H1 (cell line): ENCODE results near the gene SHOX. TPM values are rescaled to one million over a fixed set of nuclear protein-coding genes. Genes with fewer than 3 reads are reported as not detected.

Source experiments
- CTCF ChIA-PET: fragments of 300-600 bp; sonication (Branson Sonifier 250); formaldehyde crosslinking; loops from one replicate; lab custom pipeline; 2021; ENCODE audit not compliant: partially characterized antibody; lab: Charles Lee
- POLR2A ChIA-PET: fragments of 300-600 bp; sonication (Branson Sonifier 250); formaldehyde crosslinking; loops from one replicate; lab custom pipeline; 2021; ENCODE audit warnings: inconsistent platforms; ENCODE audit not compliant: partially characterized antibody; lab: Charles Lee
- DNase-seq, 2 experiments: peaks; one replicate each; pipeline versions ENCODE4 v3.0.0 to v3.0.0-alpha.2; 2010 to 2022; ENCODE audit warnings: low spot score in 2 of 2, low read depth in 1 of 2, mixed read lengths in 1 of 2
- FAIRE-seq: peaks from 2 replicates; lab custom pipeline; 2011; peaks lifted over from hg19 to GRCh38; lab: Jason Lieb, UNC
- H2AFZ ChIP-seq: 2 replicates; pipeline ENCODE4 v1.8.1; 2012; ENCODE audit warnings: low read length, inconsistent platforms
- H2AK5ac ChIP-seq: 2 replicates; pipeline ENCODE4 v1.6.1; 2013; ENCODE audit warnings: low read depth, low read length
- H2BK120ac ChIP-seq: replicated peaks from 2 replicates; pipeline ENCODE3; 2013; ENCODE audit warnings: low read depth, low read length, inconsistent platforms
- H2BK12ac ChIP-seq: 2 replicates; pipeline ENCODE4 v1.6.1; 2013; ENCODE audit warnings: low read depth, low read length
- H2BK15ac ChIP-seq: 2 replicates; pipeline ENCODE4 v1.6.1; 2013; ENCODE audit warnings: low read length
- H2BK20ac ChIP-seq: 2 replicates; pipeline ENCODE4 v1.6.1; 2013; ENCODE audit warnings: low read length
- H2BK5ac ChIP-seq: 2 replicates; pipeline ENCODE4 v1.6.1; 2013; ENCODE audit warnings: low read depth, low read length
- H3K14ac ChIP-seq: 2 replicates; pipeline ENCODE4 v1.6.1; 2013; ENCODE audit warnings: inconsistent platforms; ENCODE audit not compliant: insufficient read length
- H3K18ac ChIP-seq: 2 replicates; pipeline ENCODE4 v1.6.1; 2013; ENCODE audit warnings: low read length; ENCODE audit errors: extremely low read depth
- H3K23ac ChIP-seq: 2 replicates; pipeline ENCODE4 v1.6.1; 2013; ENCODE audit warnings: inconsistent platforms; ENCODE audit not compliant: insufficient read length
- H3K23me2 ChIP-seq: 2 replicates; pipeline ENCODE4 v1.6.1; 2013; ENCODE audit warnings: low read depth, low read length
- H3K27ac ChIP-seq: 2 replicates; pipeline ENCODE4 v1.6.1; 2011; ENCODE audit warnings: low read depth, low read length, inconsistent platforms
- H3K27me3 ChIP-seq, 4 experiments: replicated peaks in 1 of 4; 1 replicate in 1 of 4; 2 replicates in 3 of 4; pipeline versions ENCODE4 v1.6.1 to v1.8.1; 2011 to 2013; ENCODE audit warnings: low read length in 3 of 4, mild to moderate bottlenecking in 3 of 4, inconsistent platforms in 2 of 4, mixed read lengths in 2 of 4, moderate library complexity in 1 of 4; ENCODE audit not compliant: control insufficient read depth in 3 of 4, insufficient read depth in 3 of 4; ENCODE audit errors: extremely low read depth in 1 of 4
- H3K36me3 ChIP-seq, 4 experiments: 2 replicates each; pipeline versions ENCODE4 v1.6.1 to v1.8.1; 2011 to 2013; ENCODE audit warnings: mild to moderate bottlenecking in 4 of 4, low read length in 3 of 4, moderate library complexity in 2 of 4, control low read depth in 1 of 4, inconsistent platforms in 1 of 4; ENCODE audit not compliant: insufficient read depth in 4 of 4, control insufficient read depth in 2 of 4
- H3K4ac ChIP-seq: replicated peaks from 2 replicates; pipeline ENCODE3; 2013; ENCODE audit warnings: low read length, low read depth, mixed read lengths, inconsistent platforms; ENCODE audit not compliant: insufficient read length
- H3K4me1 ChIP-seq, 4 experiments: replicated peaks in 1 of 4; 1 replicate in 1 of 4; 2 replicates in 3 of 4; pipeline versions ENCODE4 v1.6.1 to v1.8.1; 2011 to 2013; ENCODE audit warnings: low read length in 3 of 4, inconsistent platforms in 2 of 4, mixed read lengths in 1 of 4; ENCODE audit not compliant: insufficient read depth in 4 of 4, control insufficient read depth in 3 of 4
- H3K4me2 ChIP-seq, 2 experiments: 2 replicates each; pipeline versions ENCODE4 v1.6.1 to v1.8.1; 2011 to 2013; ENCODE audit warnings: low read depth in 2 of 2, low read length in 2 of 2, control low read depth in 1 of 2, inconsistent platforms in 1 of 2, mild to moderate bottlenecking in 1 of 2; ENCODE audit not compliant: insufficient read depth in 1 of 2
- H3K4me3 ChIP-seq, 4 experiments: fragments of 200-600, 300-600 bp in 1 of 4; sonication (generic), shearing (Covaris generic), sonication (Bioruptor Twin) in 1 of 4; 2 replicates each; pipeline versions ENCODE4 v1.5.1 to v1.8.1; 2011 to 2016; ENCODE audit warnings: low read length in 4 of 4, low read depth in 3 of 4, control low read depth in 2 of 4, inconsistent platforms in 2 of 4, mild to moderate bottlenecking in 2 of 4, mixed read lengths in 1 of 4, moderate library complexity in 1 of 4; ENCODE audit not compliant: insufficient read depth in 2 of 4; ENCODE audit errors: extremely low read depth in 1 of 4
- H3K56ac ChIP-seq: replicated peaks from 2 replicates; pipeline ENCODE3; 2013; ENCODE audit warnings: low read depth, mild to moderate bottlenecking, mixed read lengths, low read length, inconsistent platforms; ENCODE audit not compliant: insufficient read length
- H3K79me1 ChIP-seq: 2 replicates; pipeline ENCODE4 v1.6.1; 2013; ENCODE audit warnings: low read depth, low read length, control low read depth
- H3K79me2 ChIP-seq, 2 experiments: 2 replicates each; pipeline versions ENCODE4 v1.6.1 to v1.8.1; 2012 to 2013; ENCODE audit warnings: low read length in 2 of 2, mild to moderate bottlenecking in 2 of 2, inconsistent platforms in 1 of 2; ENCODE audit not compliant: insufficient read depth in 2 of 2, control insufficient read depth in 1 of 2
- H3K9ac ChIP-seq, 4 experiments: replicated peaks in 1 of 4; 1 replicate in 1 of 4; 2 replicates in 3 of 4; pipeline versions ENCODE4 v1.6.1 to v1.8.1; 2011 to 2013; ENCODE audit warnings: low read depth in 3 of 4, low read length in 3 of 4, control low read depth in 2 of 4, mild to moderate bottlenecking in 2 of 4, moderate library complexity in 2 of 4, inconsistent platforms in 1 of 4; ENCODE audit errors: extremely low read depth in 1 of 4
- H3K9me3 ChIP-seq, 2 experiments: 2 replicates each; pipeline versions ENCODE4 v1.6.1 to v1.8.1; 2012 to 2013; ENCODE audit warnings: mild to moderate bottlenecking in 2 of 2, moderate library complexity in 2 of 2, control low read depth in 1 of 2, inconsistent platforms in 1 of 2, low read depth in 1 of 2, low read length in 1 of 2, mixed read lengths in 1 of 2; ENCODE audit not compliant: insufficient read depth in 2 of 2
- H4K20me1 ChIP-seq, 2 experiments: replicated peaks in 1 of 2; 2 replicates each; pipeline versions ENCODE3 to v1.8.1; 2011 to 2013; ENCODE audit warnings: inconsistent platforms in 2 of 2, low read length in 2 of 2, mild to moderate bottlenecking in 1 of 2; ENCODE audit not compliant: insufficient read depth in 2 of 2, control insufficient read depth in 1 of 2
- H4K5ac ChIP-seq: 2 replicates; pipeline ENCODE4 v1.6.1; 2013; ENCODE audit warnings: low read length, low read depth, mixed read lengths, inconsistent platforms; ENCODE audit not compliant: insufficient read length
- H4K8ac ChIP-seq: 2 replicates; pipeline ENCODE4 v1.8.0; 2013; ENCODE audit warnings: mild to moderate bottlenecking, moderate library complexity, low read length, inconsistent platforms; ENCODE audit not compliant: insufficient read depth; ENCODE audit errors: extremely low read depth
- H4K91ac ChIP-seq: replicated peaks from 2 replicates; pipeline ENCODE3; 2013; ENCODE audit warnings: low read length, mixed read lengths, inconsistent platforms; ENCODE audit not compliant: insufficient read length
- CHD1 ChIP-seq: IDR thresholded peaks from 2 replicates; pipeline ENCODE4 v1.6.1; 2012; ENCODE audit warnings: low read depth, low read length, improper control_type of control experiment
- CREB1 ChIP-seq: IDR thresholded peaks from 2 replicates; pipeline ENCODE4 v1.6.1; 2012; ENCODE audit warnings: inconsistent platforms
- GTF2F1 ChIP-seq: IDR thresholded peaks from 2 replicates; pipeline ENCODE4 v1.6.1; 2012; ENCODE audit warnings: low read depth, low read length, improper control_type of control experiment, borderline replicate concordance
- HDAC2 ChIP-seq, 2 experiments: fragments of 300-600 bp in 1 of 2; sonication (generic) in 1 of 2; IDR thresholded peaks; 2 replicates each; pipeline ENCODE4 v1.6.1; 2011 to 2012; ENCODE audit warnings: low read depth in 2 of 2, low read length in 2 of 2, mild to moderate bottlenecking in 2 of 2, moderate library complexity in 2 of 2, borderline replicate concordance in 1 of 2, inconsistent platforms in 1 of 2
- JUN ChIP-seq: IDR thresholded peaks from 2 replicates; pipeline ENCODE4 v1.6.1; 2011; ENCODE audit warnings: low read depth, mild to moderate bottlenecking, improper control_type of control experiment, low read length
- POLR2A ChIP-seq, 2 experiments: IDR thresholded peaks; 1 replicate in 1 of 2; 2 replicates in 1 of 2; pipeline ENCODE4 v1.6.1; 2011; ENCODE audit warnings: low read depth in 2 of 2, low read length in 2 of 2, mild to moderate bottlenecking in 2 of 2; ENCODE audit errors: control extremely low read depth in 1 of 2
- POU5F1 ChIP-seq: IDR thresholded peaks from 2 replicates; pipeline ENCODE4 v1.6.1; 2011; ENCODE audit warnings: low read depth, mild to moderate bottlenecking, low read length, moderate library complexity
- RFX5 ChIP-seq: IDR thresholded peaks from 2 replicates; pipeline ENCODE4 v1.6.1; 2011; ENCODE audit warnings: low read depth, low read length, improper control_type of control experiment, borderline replicate concordance
- RNF2 ChIP-seq: fragments of 200-900, 300-1000 bp; sonication (generic); IDR thresholded peaks from 2 replicates; pipeline ENCODE4 v1.7.1; 2016; ENCODE audit warnings: borderline replicate concordance, low read depth, mild to moderate bottlenecking, antibody characterized with exemption, low read length; ENCODE audit not compliant: poor library complexity, severe bottlenecking; ENCODE audit errors: missing control alignments
- SIN3A ChIP-seq, 2 experiments: IDR thresholded peaks in 1 of 2; conservative IDR thresholded peaks in 1 of 2; 2 replicates each; pipeline ENCODE4 v1.6.1; 2011 to 2012; ENCODE audit warnings: low read length in 2 of 2, improper control_type of control experiment in 1 of 2, low read depth in 1 of 2, mild to moderate bottlenecking in 1 of 2
- SP2 ChIP-seq: IDR thresholded peaks from 2 replicates; pipeline ENCODE4 v1.6.1; 2012; ENCODE audit warnings: mild to moderate bottlenecking, low read length, inconsistent platforms
- SRF ChIP-seq: IDR thresholded peaks from 2 replicates; pipeline ENCODE4 v1.6.1; 2011; ENCODE audit warnings: mild to moderate bottlenecking, low read depth, low read length, moderate library complexity
- TCF12 ChIP-seq: IDR thresholded peaks from 2 replicates; pipeline ENCODE4 v1.6.1; 2011; ENCODE audit warnings: low read depth, mild to moderate bottlenecking, low read length
- WGBS, 2 experiments: shearing (Covaris generic) in 1 of 2; methylation state at CpG; one replicate each; pipeline versions ENCODE4 v1.1.6 to v1.1.7; 2013 to 2015; ENCODE audit warnings: low lambda C conversion rate in 2 of 2, mixed read lengths in 2 of 2, inconsistent platforms in 1 of 2, low coverage in 1 of 2, missing lambda C conversion rate in 1 of 2; ENCODE audit not compliant: insufficient replicate concordance in 2 of 2, insufficient coverage in 1 of 2, insufficient read length in 1 of 2; ENCODE audit errors: extremely low coverage in 1 of 2, missing lambda C conversion rate in 1 of 2; 5-methylcytosine and 5-hydroxymethylcytosine counted together
- polyA plus RNA-seq, 7 experiments: library from polyadenylated mRNA; depleted of rRNA in 3 of 7; stranded (reverse) in 5 of 7; unstranded in 2 of 7; fragments of >200 nt in 5 of 7; fragments of 200-250 nt in 2 of 7; gene quantifications; 1 replicate in 5 of 7; 2 replicates in 1 of 7; 4 replicates in 1 of 7; pipeline versions ENCODE4 v1.2.1 to v1.2.3, GENCODE V29; 2011 to 2013; ENCODE audit warnings: missing spikeins in 2 of 7, mixed read lengths in 2 of 7
- total RNA-seq: library from RNA; stranded (reverse); fragmentation: NEBNext Ultra II Directional; extraction: Animal tissue kit (Norgen Biotek cat#: 25700); gene quantifications from 2 replicates; pipeline ENCODE4 v1.2.1, GENCODE V29; 2021
- TF ChIP-seq, protein P1 (sequence below): IDR thresholded peaks from 2 replicates; pipeline ENCODE4 v1.6.1; 2012; ENCODE audit warnings: inconsistent platforms

The SHOX gene
- total and polyA plus RNA-seq, 2 of the 8 experiments (the other 6 are each of a cell fraction or from before 2014, with no cell fraction given): 0.05 to 0.15 TPM

DNA sequence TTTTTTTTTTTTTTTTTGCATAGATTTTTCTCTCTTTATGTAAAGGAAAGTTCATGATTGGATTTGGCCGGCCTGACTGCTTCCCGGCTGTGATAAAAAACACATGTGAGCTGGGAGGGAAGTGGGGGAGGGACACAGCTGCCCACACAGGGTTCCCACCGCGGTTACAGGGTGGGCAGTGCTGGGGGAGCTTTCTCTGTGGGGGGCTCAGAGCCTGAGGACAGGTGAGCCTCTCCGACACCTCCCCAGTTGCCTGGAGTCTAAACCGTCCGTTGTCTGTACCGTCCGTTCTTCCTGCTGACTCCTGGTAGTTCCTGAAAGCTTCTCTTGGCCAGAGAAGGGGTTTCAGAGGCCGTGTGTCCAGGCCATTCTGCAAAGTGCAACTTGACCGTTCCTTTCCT, 21.8 kb downstream of the SHOX start:
- Histone ChIP-seq H3K23ac (no peak overlapping the region), H3K79me1 (no peaks in the 10 kb centered on the region), H3K4me1 (peaks cover 0 to 13% (median 2%) of the 10 kb centered on the region in 4 experiments; a peak in 5 of 7 replicates), H4K20me1 (no peaks in the 10 kb centered on the region), H2BK12ac (peak overlapping the region; percentile 60; the same call in 1 of the 2 replicates), H3K4me3 (no peak overlapping the region), H2BK120ac (no peak overlapping the region), H3K36me3 (no peaks in the 10 kb centered on the region), H3K79me2 (no peaks in the 10 kb centered on the region), H4K91ac (no peak overlapping the region), H3K9me3 (no peaks in the 10 kb centered on the region), H2AFZ (peak overlapping the region; percentile 90; the same call in 1 of the 2 replicates), H2AK5ac (0 out of 2 replicates have a peak overlapping the region, but pooled peaks have one; percentile 33), H3K4me2 (no peak overlapping the region), H3K9ac (no peak overlapping the region; a peak in 1 of 7 replicates), H3K27me3 (peaks cover 0 to 3% (median 1%) of the 10 kb centered on the region in 4 experiments; a peak in 2 of 7 replicates), H3K23me2 (no peaks in the 10 kb centered on the region), H3K27ac (no peak overlapping the region; the same call in 1 of the 2 replicates), H3K14ac (no peak overlapping the region), H2BK5ac (no peak overlapping the region), H3K56ac (no peak overlapping the region), H4K8ac (no peak overlapping the region), H3K18ac (no peak overlapping the region; the same call in 1 of the 2 replicates), H2BK15ac (0 out of 2 replicates have a peak overlapping the region, but pooled peaks have one; percentile 81), H2BK20ac (no peak overlapping the region), H4K5ac (no peak overlapping the region), H3K4ac (no peak overlapping the region)
- no peak for FAIRE-seq
- DNase-seq: no peak
- TF ChIP-seq SRF (no peak), CREB1 (no peak), RFX5 (no peak), CHD1 (no peak), HDAC2 (IDR thresholded peaks at IDR 0.05; ENCODE audit: borderline replicate concordance in 1 of 2, low read depth in 2 of 2, low read length in 2 of 2) (no peak), JUN (no peak), POU5F1 (no peak), SP2 (no peak), POLR2A (IDR thresholded peaks at IDR 0.05; ENCODE audit: control extremely low read depth in 1 of 2, low read depth in 2 of 2, low read length in 2 of 2) (no peak), GTF2F1 (no peak), RNF2 (no peak), SIN3A (conservative IDR thresholded peaks at IDR 0.05 in 1 of 2, IDR thresholded peaks at IDR 0.05 in 1 of 2; ENCODE audit: low read depth in 1 of 2, low read length in 2 of 2) (no peak), TCF12 (no peak)
- TF ChIP-seq, protein P1, sequence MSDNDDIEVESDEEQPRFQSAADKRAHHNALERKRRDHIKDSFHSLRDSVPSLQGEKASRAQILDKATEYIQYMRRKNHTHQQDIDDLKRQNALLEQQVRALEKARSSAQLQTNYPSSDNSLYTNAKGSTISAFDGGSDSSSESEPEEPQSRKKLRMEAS: no peak
- ChIA-PET POLR2A (no interaction called here), CTCF (no interaction called here)
- WGBS, 2 experiments: 77% methylated on average over 11 of the region's 11 CpGs; no CpG with 5 or more reads in 1 of the 2 experiments
